ENCODE measurements around the gene ADIRF. TPM values are rescaled to one million over a fixed set of nuclear protein-coding genes. Genes with fewer than 3 reads are reported as not detected.

Gene ADIRF
- total RNA-seq, 1 experiment from 2014 or later = not detected

DNA sequence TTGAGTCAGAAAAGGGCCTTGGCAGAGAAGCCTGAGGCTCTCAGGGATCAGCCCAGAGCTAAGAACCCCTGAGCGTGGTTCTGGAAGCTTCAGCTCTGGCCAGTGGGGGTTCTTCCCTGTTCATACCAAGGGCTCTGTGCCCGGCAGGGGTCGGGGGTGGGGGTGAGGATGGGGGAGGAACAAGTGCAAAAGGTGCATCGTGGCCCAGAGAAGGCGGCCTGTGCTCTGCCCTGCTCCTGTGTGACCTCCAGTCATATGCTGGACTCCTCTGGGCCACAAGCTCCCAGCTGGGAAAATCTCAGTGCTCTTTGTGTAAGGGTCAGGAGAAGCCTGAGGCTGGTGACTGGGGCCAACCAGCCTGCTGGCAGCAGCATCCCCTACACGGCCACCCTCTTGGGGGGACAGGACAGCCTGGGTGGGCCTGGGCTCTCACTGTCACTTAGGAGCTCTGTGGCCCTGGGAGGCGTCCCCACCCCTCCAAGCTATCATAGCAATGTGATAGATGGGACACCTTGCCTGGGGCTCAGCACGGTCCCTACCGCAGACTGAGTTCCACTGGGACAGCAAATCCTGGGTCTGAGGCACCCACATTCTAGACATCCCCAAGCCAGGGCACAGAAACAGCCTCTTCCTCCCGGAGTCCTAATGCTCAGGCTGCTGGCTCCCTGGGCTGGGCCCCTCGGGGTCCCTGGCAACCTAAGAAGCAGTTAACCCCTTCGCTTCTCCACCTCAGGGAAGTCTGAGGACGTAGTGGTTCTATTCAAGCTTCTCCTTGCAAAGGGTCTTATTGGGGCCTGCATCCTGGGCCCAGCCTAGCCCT is 13.4 kb upstream of the ADIRF start:
- Histone ChIP-seq H3K36me3 (replicated peaks; ENCODE audit: control insufficient read depth, insufficient read depth, low read length) (no peaks in the 10 kb centered on the region), H3K27me3 (ENCODE audit: control insufficient read depth, insufficient read depth, low read length) (no peaks in the 10 kb centered on the region), H3K4me3 (ENCODE audit: insufficient read depth, low read depth, low read length) (no peak overlapping the region)
- peak; percentile 58 for DNase-seq

GRCh38 chr10:86955501-86956194 is 12.6 kb upstream of the ADIRF start:
- peak; percentile 78 for DNase-seq
- H3K36me3 ChIP-seq (replicated peaks; ENCODE audit: control insufficient read depth, insufficient read depth, low read length) = no peaks in the 10 kb centered on the region
- H3K27me3 ChIP-seq (ENCODE audit: control insufficient read depth, insufficient read depth, low read length) = no peaks in the 10 kb centered on the region
- no peak overlapping the region for H3K4me3 ChIP-seq (ENCODE audit: insufficient read depth, low read depth, low read length)

GRCh38 chr10:86956195-86956847 is 12.0 kb upstream of the ADIRF start:
- DNase-seq = no peak
- Histone ChIP-seq H3K4me3 (ENCODE audit: insufficient read depth, low read depth, low read length) (no peak overlapping the region), H3K36me3 (replicated peaks; ENCODE audit: control insufficient read depth, insufficient read depth, low read length) (no peaks in the 10 kb centered on the region), H3K27me3 (ENCODE audit: control insufficient read depth, insufficient read depth, low read length) (no peaks in the 10 kb centered on the region)

DNA sequence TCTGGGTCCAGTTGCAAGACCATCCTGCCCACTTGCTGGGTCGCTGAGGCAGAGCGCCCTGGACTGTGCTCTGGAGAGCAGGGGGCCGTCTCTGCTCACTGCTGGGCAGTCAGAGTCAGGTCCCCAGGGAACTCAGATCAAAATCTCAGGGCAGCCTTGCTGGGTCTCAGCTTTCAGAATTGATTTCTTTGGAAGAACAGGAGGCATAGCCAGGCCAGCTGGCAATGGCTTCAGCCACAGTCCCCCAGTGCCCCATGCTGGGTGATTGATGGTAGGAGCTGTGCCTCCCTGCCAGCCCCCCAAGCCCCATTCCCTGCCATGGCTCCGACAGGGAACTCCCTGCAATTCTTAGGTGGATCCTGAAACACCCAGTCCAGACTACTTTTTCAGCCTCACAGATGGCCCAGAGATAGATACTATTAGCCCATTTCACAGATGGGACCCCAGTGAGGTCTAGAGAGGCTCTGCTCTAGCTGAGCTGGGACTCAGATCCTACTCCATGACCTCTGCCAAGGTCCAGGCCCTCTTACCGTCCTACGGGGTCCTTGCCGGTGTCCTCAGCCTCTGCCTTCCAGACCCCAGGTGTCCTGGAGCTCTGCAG is 11.3 kb upstream of the ADIRF start:
- DNase-seq = peak; percentile 44
- no peaks in the 10 kb centered on the region for H3K36me3 ChIP-seq (replicated peaks; ENCODE audit: control insufficient read depth, insufficient read depth, low read length)
- no peak overlapping the region for H3K4me3 ChIP-seq (ENCODE audit: insufficient read depth, low read depth, low read length)
- H3K27me3 ChIP-seq (ENCODE audit: control insufficient read depth, insufficient read depth, low read length) = no peaks in the 10 kb centered on the region

GRCh38 chr10:86957471-86958115 is 10.7 kb upstream of the ADIRF start, which contains the start of gene MMRN2:
TSS of gene MMRN2 (minus strand) at chr10:86957615. CDS start at chr10:86957541, 74 bp downstream.
- Histone ChIP-seq H3K36me3 (replicated peaks; ENCODE audit: control insufficient read depth, insufficient read depth, low read length) (no peaks in the 10 kb centered on the region), H3K4me3 (ENCODE audit: insufficient read depth, low read depth, low read length) (no peak within 1 kb of the TSS), H3K27me3 (ENCODE audit: control insufficient read depth, insufficient read depth, low read length) (no peaks in the 10 kb centered on the region)
- DNase-seq = peak; percentile 35

DNA sequence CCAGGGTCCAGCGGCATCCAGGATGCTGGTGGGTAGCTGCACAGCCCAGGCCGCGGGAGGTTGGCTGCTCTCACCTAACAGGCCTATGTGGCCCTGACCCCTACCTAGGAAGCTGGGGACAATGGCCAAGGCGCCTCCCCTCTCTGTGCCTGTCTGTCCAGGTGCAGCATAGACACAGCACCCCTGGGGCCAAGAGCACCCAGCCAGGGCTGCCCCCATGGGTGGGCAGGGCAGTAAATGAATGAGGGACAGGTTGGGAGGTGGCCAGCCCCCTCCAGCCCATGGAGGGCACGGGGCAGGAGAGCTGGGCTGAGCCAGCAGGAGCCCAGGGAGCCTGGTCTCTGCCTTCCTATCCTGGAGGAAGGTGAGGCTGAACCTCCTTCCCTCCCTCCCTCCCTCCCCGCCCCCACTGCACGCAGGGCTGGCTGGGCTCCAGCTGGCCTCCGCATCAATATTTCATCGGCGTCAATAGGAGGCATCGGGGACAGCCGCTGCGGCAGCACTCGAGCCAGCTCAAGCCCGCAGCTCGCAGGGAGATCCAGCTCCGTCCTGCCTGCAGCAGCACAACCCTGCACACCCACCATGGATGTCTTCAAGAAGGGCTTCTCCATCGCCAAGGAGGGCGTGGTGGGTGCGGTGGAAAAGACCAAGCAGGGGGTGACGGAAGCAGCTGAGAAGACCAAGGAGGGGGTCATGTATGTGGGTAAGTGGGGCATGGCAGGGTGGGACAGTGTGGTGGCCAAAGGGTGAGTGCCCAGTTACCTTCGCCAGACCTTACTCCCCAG is 10.0 kb upstream of the ADIRF start, which contains the start of gene SNCG:
Gene SNCG, plus strand, starts transcription at position 484 of the 785 bp plus-strand sequence. Its CDS starts 99 bp downstream, at position 583.
- H3K4me3 ChIP-seq (ENCODE audit: insufficient read depth, low read depth, low read length) = no peak within 1 kb of the TSS
- H3K27me3 ChIP-seq (ENCODE audit: control insufficient read depth, insufficient read depth, low read length) = no peaks in the 10 kb centered on the region
- peak; percentile 66 for DNase-seq
- H3K36me3 ChIP-seq (replicated peaks; ENCODE audit: control insufficient read depth, insufficient read depth, low read length) = no peaks in the 10 kb centered on the region

- DNase-seq = peak; percentile 74
- H3K27me3 ChIP-seq (ENCODE audit: control insufficient read depth, insufficient read depth, low read length) = no peaks in the 10 kb centered on the region
- no peak overlapping the region for H3K4me3 ChIP-seq (ENCODE audit: insufficient read depth, low read depth, low read length)
- no peaks in the 10 kb centered on the region for H3K36me3 ChIP-seq (replicated peaks; ENCODE audit: control insufficient read depth, insufficient read depth, low read length)
These were observed 9.2 kb upstream of the ADIRF start for GRCh38 chr10:86958901-86959736.

- H3K36me3 ChIP-seq (replicated peaks; ENCODE audit: control insufficient read depth, insufficient read depth, low read length) = no peaks in the 10 kb centered on the region
- no peak overlapping the region for H3K4me3 ChIP-seq (ENCODE audit: insufficient read depth, low read depth, low read length)
- H3K27me3 ChIP-seq (ENCODE audit: control insufficient read depth, insufficient read depth, low read length) = no peaks in the 10 kb centered on the region
- DNase-seq = peak; percentile 63
These were observed 8.6 kb upstream of the ADIRF start for GRCh38 chr10:86959737-86960002.

DNA sequence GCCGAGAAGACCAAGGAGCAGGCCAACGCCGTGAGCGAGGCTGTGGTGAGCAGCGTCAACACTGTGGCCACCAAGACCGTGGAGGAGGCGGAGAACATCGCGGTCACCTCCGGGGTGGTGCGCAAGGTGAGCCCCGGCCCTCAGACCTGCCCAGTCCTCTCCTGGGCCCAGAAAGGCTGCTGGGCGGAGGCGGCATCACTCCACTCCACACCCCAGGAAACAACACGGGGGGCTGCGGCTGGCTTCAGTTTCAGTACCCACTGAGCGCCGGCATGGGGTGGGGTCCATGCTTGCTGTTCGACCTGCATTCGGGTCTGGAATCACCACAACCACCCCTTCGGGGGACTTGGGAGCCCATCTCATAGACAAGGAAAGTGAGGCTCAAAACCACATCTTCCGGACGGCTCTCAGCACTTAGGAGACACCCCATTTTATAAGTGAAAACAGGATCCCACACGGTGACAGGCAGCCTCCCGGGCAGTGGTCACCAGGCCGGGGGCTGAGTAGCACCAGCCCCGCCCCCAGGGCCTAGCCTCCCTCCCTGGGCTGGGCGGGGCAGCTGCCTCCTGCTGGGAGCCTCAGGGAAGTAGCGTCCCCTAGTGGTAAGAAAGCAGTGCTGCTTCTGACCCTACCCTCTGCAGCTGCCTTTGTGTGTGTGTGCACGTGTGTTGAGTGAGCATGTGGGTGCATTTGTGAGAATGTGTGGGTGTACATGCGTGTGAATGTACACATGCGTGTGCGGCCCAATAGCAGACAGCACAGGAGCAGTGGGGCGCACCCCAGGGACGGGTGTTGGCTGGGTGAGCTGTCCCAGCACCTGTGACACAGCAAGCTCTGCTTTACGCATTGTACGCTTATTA is 8.0 kb upstream of the ADIRF start:
- H3K36me3 ChIP-seq (replicated peaks; ENCODE audit: control insufficient read depth, insufficient read depth, low read length) = no peaks in the 10 kb centered on the region
- H3K27me3 ChIP-seq (ENCODE audit: control insufficient read depth, insufficient read depth, low read length) = no peaks in the 10 kb centered on the region
- H3K4me3 ChIP-seq (ENCODE audit: insufficient read depth, low read depth, low read length) = no peak overlapping the region
- peak; percentile 96 for DNase-seq

DNA sequence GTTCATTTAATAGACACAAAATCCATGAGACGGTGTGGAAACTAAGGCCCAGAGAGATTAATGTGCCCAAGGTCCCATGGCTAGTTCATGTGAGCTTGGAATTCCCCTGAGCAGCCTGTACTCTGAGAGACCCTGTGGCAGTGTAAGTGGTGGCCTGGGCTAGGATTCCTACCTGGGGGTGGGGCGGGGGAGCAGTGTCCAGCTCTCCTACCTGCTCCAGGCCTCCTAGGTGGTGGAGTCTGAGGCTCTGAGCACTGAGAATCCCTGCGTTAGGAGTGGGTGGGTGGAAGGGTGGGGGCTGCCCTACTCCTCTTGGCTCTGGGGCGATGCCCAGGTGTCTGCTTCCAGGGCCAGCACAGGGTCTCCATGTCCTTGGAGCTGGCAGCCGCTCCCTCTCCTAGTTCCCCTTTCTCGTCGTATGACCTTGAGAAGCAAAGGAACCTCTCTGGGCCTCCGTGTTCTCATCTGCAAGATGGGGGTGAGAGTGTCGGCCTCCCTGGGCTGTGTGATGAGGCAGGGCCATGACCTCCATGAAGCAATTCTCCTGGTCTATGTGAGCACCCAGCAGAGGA is 7.3 kb upstream of the ADIRF start:
- DNase-seq = peak; percentile 58
- Histone ChIP-seq H3K27me3 (ENCODE audit: control insufficient read depth, insufficient read depth, low read length) (no peaks in the 10 kb centered on the region), H3K36me3 (replicated peaks; ENCODE audit: control insufficient read depth, insufficient read depth, low read length) (no peaks in the 10 kb centered on the region), H3K4me3 (ENCODE audit: insufficient read depth, low read depth, low read length) (no peak overlapping the region)

GRCh38 chr10:86961481-86962091 is 6.7 kb upstream of the ADIRF start:
- DNase-seq = peak; percentile 37
- Histone ChIP-seq H3K36me3 (replicated peaks; ENCODE audit: control insufficient read depth, insufficient read depth, low read length) (no peaks in the 10 kb centered on the region), H3K27me3 (ENCODE audit: control insufficient read depth, insufficient read depth, low read length) (no peaks in the 10 kb centered on the region), H3K4me3 (ENCODE audit: insufficient read depth, low read depth, low read length) (no peak overlapping the region)

Measured in H7 (cell line).